HEK293 (cell line): ENCODE data around the gene MTFP1.
A peak's percentile ranks its signal among the peaks of the same experiment; 100 is the strongest.

Experiments used
- CTCF ChIA-PET: fragments of 350-600 bp; formaldehyde crosslinking; extraction: SDS; loops from one replicate; lab custom pipeline; 2021; ENCODE audit warnings: antibody characterized with exemption; lab: Yijun Ruan, JAX
- POLR2A ChIA-PET: fragments of 300-600 bp; formaldehyde crosslinking; extraction: SDS; loops from one replicate; lab custom pipeline; 2020; ENCODE audit warnings: antibody characterized with exemption, inconsistent platforms; lab: Yijun Ruan, JAX
- H3K27ac ChIP-seq: fragments of 200-500 bp; sonication (Bioruptor generic); 2 replicates; pipeline ENCODE4 v1.5.1; 2014; ENCODE audit warnings: low read depth, low read length, control low read depth, inconsistent platforms; ENCODE audit errors: extremely low read depth
- H3K36me3 ChIP-seq, 2 experiments: fragments of 200-500 bp in 1 of 2; sonication (Bioruptor generic) in 1 of 2; 1 replicate in 1 of 2; 2 replicates in 1 of 2; pipeline ENCODE4 v1.5.1; 2014 to 2017; ENCODE audit warnings: inconsistent platforms in 2 of 2, low read length in 2 of 2; ENCODE audit not compliant: control insufficient read depth in 2 of 2, insufficient read depth in 1 of 2
- H3K4me1 ChIP-seq: fragments of 200-500 bp; sonication (Bioruptor generic); 2 replicates; pipeline ENCODE4 v1.5.1; 2014; ENCODE audit warnings: mild to moderate bottlenecking, low read length, inconsistent platforms; ENCODE audit not compliant: control insufficient read depth, insufficient read depth
- H3K4me3 ChIP-seq: 2 replicates; pipeline ENCODE4 v1.5.1; 2011; ENCODE audit warnings: low read depth, mild to moderate bottlenecking, control low read depth, low read length, moderate library complexity
- H3K9me3 ChIP-seq: fragments of 200-500 bp; sonication (Bioruptor generic); 2 replicates; pipeline ENCODE4 v1.5.1; 2014; ENCODE audit warnings: low read depth, low read length, inconsistent platforms; ENCODE audit not compliant: control insufficient read depth, insufficient read depth
- ATF2 ChIP-seq: fragments of 450-650 bp; formaldehyde crosslinking; IDR thresholded peaks from 2 replicates; pipeline ENCODE4 v1.5.1; 2016; ENCODE audit warnings: missing biosample characterization, missing genetic modification characterization, low read depth
- BCL11A ChIP-seq: fragments of 450-650 bp; formaldehyde crosslinking; IDR thresholded peaks from 2 replicates; pipeline ENCODE4 v1.5.1; 2016; ENCODE audit warnings: low read depth, missing biosample characterization, missing genetic modification characterization
- KLF17 ChIP-seq: fragments of 450-650 bp; formaldehyde crosslinking; IDR thresholded peaks from 2 replicates; pipeline ENCODE4 v1.5.1; 2016; ENCODE audit warnings: missing biosample characterization, missing genetic modification characterization
- MYNN ChIP-seq: fragments of 450-650 bp; formaldehyde crosslinking; IDR thresholded peaks from 2 replicates; pipeline ENCODE4 v1.5.1; 2016; ENCODE audit warnings: missing biosample characterization, missing genetic modification characterization, borderline replicate concordance
- OSR2 ChIP-seq: fragments of 450-650 bp; formaldehyde crosslinking; IDR thresholded peaks from 2 replicates; pipeline ENCODE4 v1.5.1; 2016; ENCODE audit warnings: missing biosample characterization, missing genetic modification characterization
- SCRT1 ChIP-seq: fragments of 450-650 bp; formaldehyde crosslinking; IDR thresholded peaks from 2 replicates; pipeline ENCODE4 v1.5.1; 2016; ENCODE audit warnings: missing biosample characterization, missing genetic modification characterization, borderline replicate concordance
- SCRT2 ChIP-seq: fragments of 450-650 bp; formaldehyde crosslinking; IDR thresholded peaks from 2 replicates; pipeline ENCODE4 v1.5.1; 2016; ENCODE audit warnings: missing biosample characterization, missing genetic modification characterization
- SP2 ChIP-seq: fragments of 450-650 bp; formaldehyde crosslinking; IDR thresholded peaks from 2 replicates; pipeline ENCODE4 v1.5.1; 2016; ENCODE audit warnings: missing biosample characterization, missing genetic modification characterization
- SP7 ChIP-seq: fragments of 450-650 bp; formaldehyde crosslinking; IDR thresholded peaks from 2 replicates; pipeline ENCODE4 v1.5.1; 2016; ENCODE audit warnings: missing biosample characterization, missing genetic modification characterization
- TRIM28 ChIP-seq: IDR thresholded peaks from 2 replicates; pipeline ENCODE4 v1.6.1; 2011; ENCODE audit warnings: low read length, control low read depth, borderline replicate concordance
- ZBTB48 ChIP-seq: fragments of 450-650 bp; formaldehyde crosslinking; IDR thresholded peaks from 2 replicates; pipeline ENCODE4 v1.5.1; 2016; ENCODE audit warnings: missing biosample characterization, missing genetic modification characterization
- ZBTB6 ChIP-seq: fragments of 450-650 bp; formaldehyde crosslinking; IDR thresholded peaks from 2 replicates; pipeline ENCODE4 v1.5.1; 2017; ENCODE audit warnings: missing biosample characterization, missing genetic modification characterization
- ZNF10 ChIP-seq: fragments of 450-650 bp; formaldehyde crosslinking; IDR thresholded peaks from 2 replicates; pipeline ENCODE4 v1.5.1; 2017; ENCODE audit warnings: missing biosample characterization, missing genetic modification characterization
- ZNF211 ChIP-seq: fragments of 450-650 bp; formaldehyde crosslinking; IDR thresholded peaks from 2 replicates; pipeline ENCODE4 v1.5.1; 2016; ENCODE audit warnings: low read depth, missing biosample characterization, missing genetic modification characterization
- ZNF266 ChIP-seq: fragments of 450-650 bp; formaldehyde crosslinking; IDR thresholded peaks from 2 replicates; pipeline ENCODE4 v1.5.1; 2016; ENCODE audit warnings: missing biosample characterization, missing genetic modification characterization, low read depth
- ZNF394 ChIP-seq: fragments of 450-650 bp; formaldehyde crosslinking; IDR thresholded peaks from 2 replicates; pipeline ENCODE4 v1.5.1; 2016; ENCODE audit warnings: missing biosample characterization, missing genetic modification characterization, mild to moderate bottlenecking, moderate library complexity, borderline replicate concordance
- ZNF473 ChIP-seq: fragments of 450-650 bp; formaldehyde crosslinking; IDR thresholded peaks from 2 replicates; pipeline ENCODE4 v1.5.1; 2017; ENCODE audit warnings: missing biosample characterization, missing genetic modification characterization
- ZNF558 ChIP-seq: fragments of 450-650 bp; formaldehyde crosslinking; IDR thresholded peaks from 2 replicates; pipeline ENCODE4 v1.5.1; 2016; ENCODE audit warnings: missing biosample characterization, missing genetic modification characterization
- ZNF600 ChIP-seq: fragments of 450-650 bp; formaldehyde crosslinking; IDR thresholded peaks from 2 replicates; pipeline ENCODE4 v1.5.1; 2016; ENCODE audit warnings: missing biosample characterization, missing genetic modification characterization
- ZNF610 ChIP-seq: fragments of 450-650 bp; formaldehyde crosslinking; IDR thresholded peaks from 2 replicates; pipeline ENCODE4 v1.5.1; 2016; ENCODE audit warnings: missing biosample characterization, missing genetic modification characterization, borderline replicate concordance
- ZXDB ChIP-seq: fragments of 450-650 bp; formaldehyde crosslinking; IDR thresholded peaks from 2 replicates; pipeline ENCODE4 v1.5.1; 2016; ENCODE audit warnings: missing biosample characterization, missing genetic modification characterization
- TF ChIP-seq, protein P1 (sequence below): fragments of 450-650 bp; formaldehyde crosslinking; IDR thresholded peaks from 2 replicates; pipeline ENCODE4 v1.5.1; 2016; ENCODE audit warnings: missing biosample characterization, missing genetic modification characterization
- TF ChIP-seq, protein P2 (sequence below): fragments of 450-650 bp; formaldehyde crosslinking; IDR thresholded peaks from 2 replicates; pipeline ENCODE4 v1.5.1; 2016; ENCODE audit warnings: missing biosample characterization, missing genetic modification characterization

MTFP1 gene

GRCh38 chr22:30405731-30406130 lies 19.8 kb upstream of the MTFP1 start:
- ChIA-PET POLR2A (interaction anchor here (0.9 to 1.7 kb wide), 2 partner anchors 17 to 19 kb away, joined by 3 read pairs; no protein-coding TSS in a partner anchor), CTCF (interaction anchor here (0.6 to 1.8 kb wide), 3 partner anchors 19 to 75 kb away, joined by 3 to 6 read pairs (median 6); no protein-coding TSS in a partner anchor)
- TF ChIP-seq ZNF558 (tag by site-specific recombination): no peak
- TF ChIP-seq SP2: no peak
- TF ChIP-seq SCRT1 (tag by site-specific recombination): 0 out of 2 replicates have a peak, but pooled peaks have one; percentile 17
- no peak for TF ChIP-seq ZNF10
- TF ChIP-seq SCRT2: peak; percentile 26; the same call in 1 of the 2 replicates
- no peak for TF ChIP-seq ZNF266 (tag by site-specific recombination)

DNA sequence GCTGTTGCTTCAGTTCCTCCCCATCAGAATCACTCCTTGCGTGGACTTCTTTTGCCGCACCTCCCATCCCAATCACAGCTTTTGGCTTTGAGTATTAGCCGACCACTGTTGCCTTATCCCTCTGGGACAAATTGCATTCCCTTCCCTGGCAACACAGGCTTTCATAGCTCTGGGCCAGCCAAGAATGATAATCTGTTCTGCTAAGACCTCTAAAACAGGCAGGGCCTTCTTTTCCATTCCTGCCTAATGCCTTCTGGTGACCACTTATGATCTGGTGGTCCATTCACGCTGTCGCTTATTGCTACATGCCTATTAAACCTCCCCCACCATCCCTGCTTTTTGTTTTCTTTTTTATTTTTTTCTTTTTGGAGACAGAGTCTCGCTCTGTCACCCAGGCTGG lies 19.2 kb upstream of the MTFP1 start:
- H3K9me3 ChIP-seq: no peaks in the 10 kb centered on the region
- H3K4me1 ChIP-seq: no peaks in the 10 kb centered on the region
- CTCF ChIA-PET: interaction anchor here (0.6 to 1.8 kb wide), 5 partner anchors 16 to 75 kb away, joined by 3 to 6 read pairs (median 4); no protein-coding TSS in a partner anchor
- H3K36me3 ChIP-seq: peaks cover 44 to 62% of the 10 kb centered on the region in 2 experiments
- TF ChIP-seq SCRT2 (no peak), ZXDB (tag by site-specific recombination) (no peak), SP7 (no peak), TRIM28 (no peak), ZBTB48 (tag by site-specific recombination) (no peak), ZNF473 (tag by site-specific recombination) (no peak), BCL11A (tag by site-specific recombination) (no peak), ZNF610 (tag by site-specific recombination) (no peak), MYNN (tag by site-specific recombination) (no peak), ZNF211 (tag by site-specific recombination) (no peak), ZBTB6 (tag by site-specific recombination) (no peak)
- no peak overlapping the region for H3K27ac ChIP-seq
- no peak overlapping the region for H3K4me3 ChIP-seq
- POLR2A ChIA-PET: no interaction called here

More at GRCh38 chr22:30405731-30406130, 19.8 kb upstream of the MTFP1 start:
- Histone ChIP-seq H3K9me3 (no peaks in the 10 kb centered on the region), H3K27ac (no peak overlapping the region), H3K4me1 (no peaks in the 10 kb centered on the region), H3K36me3 (peaks cover 37 to 55% of the 10 kb centered on the region in 2 experiments), H3K4me3 (no peak overlapping the region)

GRCh38 chr22:30408388-30409102 lies 17.0 kb upstream of the MTFP1 start:
- Histone ChIP-seq H3K9me3 (no peaks in the 10 kb centered on the region), H3K36me3 (peaks cover 45 to 73% of the 10 kb centered on the region in 2 experiments), H3K27ac (no peak overlapping the region), H3K4me3 (no peak overlapping the region), H3K4me1 (no peaks in the 10 kb centered on the region)
- ChIA-PET CTCF (interaction anchor here (0.6 to 1.6 kb wide), 4 partner anchors 9 to 300 kb away, joined by 3 to 5 read pairs (median 4); no protein-coding TSS in a partner anchor), POLR2A (interaction anchor here (1.0 to 8.3 kb wide), 3 partner anchors 9 to 14 kb away, joined by 3 to 78 read pairs (median 3); partner anchors contain the start of gene SEC14L2)
- no peak for TF ChIP-seq ZNF394 (tag by site-specific recombination)
- TF ChIP-seq, protein P1, sequence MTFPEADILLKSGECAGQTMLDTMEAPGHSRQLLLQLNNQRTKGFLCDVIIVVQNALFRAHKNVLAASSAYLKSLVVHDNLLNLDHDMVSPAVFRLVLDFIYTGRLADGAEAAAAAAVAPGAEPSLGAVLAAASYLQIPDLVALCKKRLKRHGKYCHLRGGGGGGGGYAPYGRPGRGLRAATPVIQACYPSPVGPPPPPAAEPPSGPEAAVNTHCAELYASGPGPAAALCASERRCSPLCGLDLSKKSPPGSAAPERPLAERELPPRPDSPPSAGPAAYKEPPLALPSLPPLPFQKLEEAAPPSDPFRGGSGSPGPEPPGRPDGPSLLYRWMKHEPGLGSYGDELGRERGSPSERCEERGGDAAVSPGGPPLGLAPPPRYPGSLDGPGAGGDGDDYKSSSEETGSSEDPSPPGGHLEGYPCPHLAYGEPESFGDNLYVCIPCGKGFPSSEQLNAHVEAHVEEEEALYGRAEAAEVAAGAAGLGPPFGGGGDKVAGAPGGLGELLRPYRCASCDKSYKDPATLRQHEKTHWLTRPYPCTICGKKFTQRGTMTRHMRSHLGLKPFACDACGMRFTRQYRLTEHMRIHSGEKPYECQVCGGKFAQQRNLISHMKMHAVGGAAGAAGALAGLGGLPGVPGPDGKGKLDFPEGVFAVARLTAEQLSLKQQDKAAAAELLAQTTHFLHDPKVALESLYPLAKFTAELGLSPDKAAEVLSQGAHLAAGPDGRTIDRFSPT (tag by site-specific recombination): 0 out of 2 replicates have a peak, but pooled peaks have one; percentile 14
- no peak for TF ChIP-seq ATF2 (tag by site-specific recombination)
- TF ChIP-seq OSR2 (tag by site-specific recombination): no peak
- peak; percentile 56; the same call in 1 of the 2 replicates for TF ChIP-seq KLF17 (tag by site-specific recombination)
- TF ChIP-seq, protein P2, sequence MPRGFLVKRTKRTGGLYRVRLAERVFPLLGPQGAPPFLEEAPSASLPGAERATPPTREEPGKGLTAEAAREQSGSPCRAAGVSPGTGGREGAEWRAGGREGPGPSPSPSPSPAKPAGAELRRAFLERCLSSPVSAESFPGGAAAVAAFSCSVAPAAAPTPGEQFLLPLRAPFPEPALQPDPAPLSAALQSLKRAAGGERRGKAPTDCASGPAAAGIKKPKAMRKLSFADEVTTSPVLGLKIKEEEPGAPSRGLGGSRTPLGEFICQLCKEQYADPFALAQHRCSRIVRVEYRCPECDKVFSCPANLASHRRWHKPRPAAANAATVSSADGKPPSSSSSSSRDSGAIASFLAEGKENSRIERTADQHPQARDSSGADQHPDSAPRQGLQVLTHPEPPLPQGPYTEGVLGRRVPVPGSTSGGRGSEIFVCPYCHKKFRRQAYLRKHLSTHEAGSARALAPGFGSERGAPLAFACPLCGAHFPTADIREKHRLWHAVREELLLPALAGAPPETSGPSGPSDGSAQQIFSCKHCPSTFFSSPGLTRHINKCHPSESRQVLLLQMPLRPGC: peak; percentile 56; the same call in 1 of the 2 replicates
- TF ChIP-seq ZNF600 (tag by site-specific recombination): peak; percentile 82
